HG03432 (cell line): ENCODE data around the gene ULK3.
A peak's percentile ranks its signal among the peaks of the same experiment; 100 is the strongest.
"Not testable (repeated sequence)": the region's sequence is repeated elsewhere in the genome, so short reads cannot be mapped to it uniquely, and the experiment has no call there.

Source experiments
- ATAC-seq: cut with Tn5 transposase; IDR thresholded peaks from one replicate; pipeline ENCODE4 v1.9.1; 2021; ENCODE audit warnings: mild to moderate bottlenecking, moderate library complexity; ENCODE audit not compliant: unreplicated experiment

Gene ULK3

GRCh38 chr15:74842581-74843444 is at the start of gene ULK3:
Gene ULK3 (minus strand): TSS chr15:74843156. CDS start chr15:74843105, 51 bp downstream.
- peak; percentile 82 for ATAC-seq

GRCh38 chr15:74892313-74892712 is 49.4 kb upstream of the ULK3 start:
- ATAC-seq, result no peak

GRCh38 chr15:74891469-74891868 is 48.5 kb upstream of the ULK3 start:
- ATAC-seq, result no peak

- no peak for ATAC-seq
These were observed 47.7 kb upstream of the ULK3 start for GRCh38 chr15:74890665-74890960.

GRCh38 chr15:74889883-74890664 is 47.1 kb upstream of the ULK3 start, which contains the start of gene MPI:
Gene MPI (plus strand): TSS chr15:74890042. CDS start chr15:74890074, 32 bp downstream.
- peak; percentile 91 for ATAC-seq

- peak; percentile 24 for ATAC-seq
These were observed 46.5 kb upstream of the ULK3 start for GRCh38 chr15:74889390-74889882.

GRCh38 chr15:74888716-74889115 is 45.8 kb upstream of the ULK3 start:
- ATAC-seq, result no peak

- not testable (repeated sequence) for ATAC-seq
These were observed 44.7 kb upstream of the ULK3 start for GRCh38 chr15:74887537-74888193.

GRCh38 chr15:74885461-74885860 is 42.5 kb upstream of the ULK3 start:
- ATAC-seq, result no peak

GRCh38 chr15:74884428-74885223 is 41.7 kb upstream of the ULK3 start:
- no peak for ATAC-seq

- no peak for ATAC-seq
These were observed 39.6 kb upstream of the ULK3 start for GRCh38 chr15:74882528-74882927.

GRCh38 chr15:74878273-74878672 is 35.3 kb upstream of the ULK3 start:
- ATAC-seq, result no peak

- ATAC-seq, result no peak
These were observed 30.9 kb upstream of the ULK3 start for GRCh38 chr15:74873756-74874424.

- peak; percentile 87 for ATAC-seq
These were observed 30.2 kb upstream of the ULK3 start, which contains the start of gene SCAMP2 for GRCh38 chr15:74873036-74873755. Gene SCAMP2 (minus strand): TSS chr15:74873365. CDS start chr15:74873255, 110 bp downstream.

- no peak for ATAC-seq
These were observed 29.7 kb upstream of the ULK3 start for GRCh38 chr15:74872702-74873035.

GRCh38 chr15:74870436-74871215 is 27.7 kb upstream of the ULK3 start:
- ATAC-seq, result no peak

- ATAC-seq, result peak; percentile 36
These were observed 26.9 kb upstream of the ULK3 start for GRCh38 chr15:74869726-74870407.

- no peak for ATAC-seq
These were observed 26.4 kb upstream of the ULK3 start for GRCh38 chr15:74869372-74869725.
